ENCODE measurements around the gene SLC44A2.

SLC44A2 gene

DNA sequence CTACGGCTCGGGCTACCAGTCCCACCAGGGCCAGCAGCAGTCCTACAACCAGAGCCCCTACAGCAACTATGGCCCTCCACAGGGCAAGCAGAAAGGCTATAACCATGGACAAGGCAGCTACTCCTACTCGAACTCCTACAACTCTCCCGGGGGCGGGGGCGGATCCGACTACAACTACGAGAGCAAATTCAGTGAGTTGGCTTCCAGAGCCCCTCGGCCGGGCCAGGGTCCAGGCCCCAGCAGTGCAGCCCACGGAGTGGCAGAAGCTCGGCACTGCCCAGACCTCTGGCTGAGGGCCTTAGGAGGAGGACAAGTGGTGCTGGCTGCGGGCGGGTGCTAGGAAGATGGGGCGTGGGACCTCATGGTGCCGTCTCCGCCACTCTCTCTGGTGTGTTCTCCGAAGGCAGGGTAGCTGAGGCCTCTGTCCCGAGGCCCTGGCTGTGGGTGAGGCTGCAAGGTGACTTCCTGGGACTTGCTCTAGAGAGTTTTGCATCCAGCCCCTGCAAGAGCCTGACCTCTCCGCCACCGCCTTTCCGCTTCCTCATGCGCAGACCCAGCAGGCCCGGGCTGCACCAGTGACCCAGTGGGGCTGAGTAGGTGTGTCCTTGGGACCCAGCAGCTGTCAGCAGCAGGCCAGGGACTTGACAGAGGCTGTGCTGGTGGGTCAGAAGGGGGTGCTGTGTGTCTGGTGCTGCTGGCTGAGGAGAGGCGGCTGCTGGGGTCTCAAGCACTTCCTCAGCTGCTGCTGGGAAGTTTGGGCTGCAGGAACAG is 62.4 kb downstream of the SLC44A2 start:
- TF ChIP-seq, protein P1, sequence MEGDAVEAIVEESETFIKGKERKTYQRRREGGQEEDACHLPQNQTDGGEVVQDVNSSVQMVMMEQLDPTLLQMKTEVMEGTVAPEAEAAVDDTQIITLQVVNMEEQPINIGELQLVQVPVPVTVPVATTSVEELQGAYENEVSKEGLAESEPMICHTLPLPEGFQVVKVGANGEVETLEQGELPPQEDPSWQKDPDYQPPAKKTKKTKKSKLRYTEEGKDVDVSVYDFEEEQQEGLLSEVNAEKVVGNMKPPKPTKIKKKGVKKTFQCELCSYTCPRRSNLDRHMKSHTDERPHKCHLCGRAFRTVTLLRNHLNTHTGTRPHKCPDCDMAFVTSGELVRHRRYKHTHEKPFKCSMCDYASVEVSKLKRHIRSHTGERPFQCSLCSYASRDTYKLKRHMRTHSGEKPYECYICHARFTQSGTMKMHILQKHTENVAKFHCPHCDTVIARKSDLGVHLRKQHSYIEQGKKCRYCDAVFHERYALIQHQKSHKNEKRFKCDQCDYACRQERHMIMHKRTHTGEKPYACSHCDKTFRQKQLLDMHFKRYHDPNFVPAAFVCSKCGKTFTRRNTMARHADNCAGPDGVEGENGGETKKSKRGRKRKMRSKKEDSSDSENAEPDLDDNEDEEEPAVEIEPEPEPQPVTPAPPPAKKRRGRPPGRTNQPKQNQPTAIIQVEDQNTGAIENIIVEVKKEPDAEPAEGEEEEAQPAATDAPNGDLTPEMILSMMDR (IDR thresholded peaks at IDR 0.05; ENCODE audit: extremely low read depth, missing control alignments), result no peak
- no peak for DNase-seq (ENCODE audit: low spot score)

DNA sequence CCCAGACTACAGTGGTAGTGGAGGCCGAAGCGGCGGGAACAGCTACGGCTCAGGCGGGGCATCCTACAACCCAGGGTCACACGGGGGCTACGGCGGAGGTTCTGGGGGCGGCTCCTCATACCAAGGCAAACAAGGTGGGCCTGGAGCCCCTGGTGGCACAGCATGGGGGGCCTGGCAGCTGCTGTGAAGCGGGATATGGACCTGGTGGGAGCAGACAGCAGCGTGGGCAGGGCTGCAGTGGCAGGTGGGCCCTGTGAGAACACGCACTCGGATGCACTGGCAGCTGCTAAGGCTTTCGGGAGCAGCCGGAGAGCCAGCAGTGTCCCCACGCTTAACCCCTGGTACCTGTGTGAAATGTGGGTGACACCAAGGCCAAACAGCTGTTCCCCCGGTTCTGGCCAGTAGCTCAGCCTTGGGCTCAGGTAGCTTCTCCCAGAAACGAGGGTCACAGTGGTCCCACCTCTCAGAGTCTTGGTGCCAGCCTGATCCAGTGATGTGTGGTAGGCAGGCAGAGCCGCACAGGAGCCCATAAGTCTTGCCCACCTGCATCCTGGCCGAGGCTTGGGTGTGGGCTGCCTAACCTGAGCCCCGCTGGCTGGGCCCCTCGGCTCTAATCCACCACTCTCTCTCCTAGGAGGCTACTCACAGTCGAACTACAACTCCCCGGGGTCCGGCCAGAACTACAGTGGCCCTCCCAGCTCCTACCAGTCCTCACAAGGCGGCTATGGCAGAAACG is 63.4 kb downstream of the SLC44A2 start:
- DNase-seq (ENCODE audit: low spot score), result no peak
- TF ChIP-seq, protein P1 (IDR thresholded peaks at IDR 0.05; ENCODE audit: extremely low read depth, missing control alignments), result no peak

GRCh38 chr19:10690341-10690781 is 65.0 kb downstream of the SLC44A2 start:
- DNase-seq (ENCODE audit: low spot score), result no peak
- TF ChIP-seq, protein P1 (IDR thresholded peaks at IDR 0.05; ENCODE audit: extremely low read depth, missing control alignments), result no peak

GRCh38 chr19:10691178-10691881 is 66.0 kb downstream of the SLC44A2 start:
- DNase-seq (ENCODE audit: low spot score), result no peak
- TF ChIP-seq, protein P1 (IDR thresholded peaks at IDR 0.05; ENCODE audit: extremely low read depth, missing control alignments), result no peak

DNA sequence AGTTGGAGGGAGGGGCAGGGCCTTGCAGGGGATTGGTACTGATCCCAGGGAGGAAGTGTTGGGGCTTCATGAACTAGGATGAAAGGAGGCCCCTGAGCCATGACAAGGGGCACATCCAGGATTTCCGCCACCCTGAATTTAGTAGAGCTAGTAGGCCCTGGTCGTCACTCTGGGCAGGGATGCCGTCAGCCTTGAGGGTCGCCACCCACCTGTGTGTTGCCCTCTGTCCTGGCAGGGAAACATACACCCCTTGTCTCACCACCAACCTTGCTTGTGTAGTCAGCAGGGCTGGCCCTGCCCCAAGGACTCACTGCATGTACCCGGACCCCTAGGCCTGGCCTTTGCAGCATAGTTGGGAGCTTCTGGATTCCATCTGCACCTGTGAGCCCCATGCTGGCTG is 66.5 kb downstream of the SLC44A2 start:
- no peak for DNase-seq (ENCODE audit: low spot score)
- TF ChIP-seq, protein P1 (IDR thresholded peaks at IDR 0.05; ENCODE audit: extremely low read depth, missing control alignments), result no peak

GRCh38 chr19:10692673-10693264 is 67.4 kb downstream of the SLC44A2 start:
- no peak for DNase-seq (ENCODE audit: low spot score)
- TF ChIP-seq, protein P1 (IDR thresholded peaks at IDR 0.05; ENCODE audit: extremely low read depth, missing control alignments), result no peak
